Measurements from ENCODE around the gene DIPK2A. TPM values are rescaled to one million over a fixed set of nuclear protein-coding genes. Genes with fewer than 3 reads are reported as not detected.

The DIPK2A gene
- total RNA-seq, 1 experiment from 2014 or later, result 14.3 TPM

DNA sequence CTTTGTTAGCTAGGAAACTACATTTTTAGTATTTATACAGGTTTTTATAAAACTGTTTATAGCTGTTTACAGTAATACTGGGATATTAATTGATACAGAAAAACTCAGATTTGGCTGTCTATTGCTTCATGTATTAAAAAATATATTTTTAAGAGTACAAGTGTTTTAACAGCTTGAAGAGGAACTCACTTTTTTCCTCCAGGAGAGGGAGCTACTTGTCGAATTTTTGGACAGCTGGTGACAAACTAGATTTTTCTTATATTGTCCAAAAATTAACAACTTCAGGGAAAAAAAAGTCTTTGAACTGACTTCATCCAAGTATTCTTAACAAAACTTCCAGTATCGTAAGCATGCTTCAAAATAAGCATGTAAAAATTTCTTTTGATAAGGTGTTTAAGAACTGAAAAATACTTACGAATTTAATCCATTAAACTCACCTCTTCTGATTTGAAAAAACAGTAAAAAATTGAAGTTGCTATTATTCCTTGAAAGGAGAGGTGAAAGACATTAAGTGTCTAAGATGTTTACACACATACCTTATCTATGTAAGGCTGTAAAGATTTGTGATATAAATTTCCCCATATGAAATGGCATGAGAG, 4.0 kb downstream of the DIPK2A start:
- H3K27me3 ChIP-seq (ENCODE audit: control insufficient read depth, insufficient read depth, low read length), result no peaks in the 10 kb centered on the region
- no peak overlapping the region; the same call in 1 of the 2 replicates for H3K27ac ChIP-seq (ENCODE audit: low read length)
- peaks cover 13% of the 10 kb centered on the region for H3K4me1 ChIP-seq (ENCODE audit: control insufficient read depth, insufficient read depth, low read length)
- intact Hi-C loops (cut with micrococcal nuclease; ENCODE audit: unreplicated experiment), result loop anchor here (5.0 kb wide), 1 partner anchor 797 kb away; no protein-coding TSS in a partner anchor
- no peak overlapping the region for H3K4me3 ChIP-seq (ENCODE audit: low read depth in 2 of 2, low read length in 2 of 2)
- ChIA-PET CTCF (interaction anchor here (1.0 kb wide), 1 partner anchor 1792 kb away, joined by 3 read pairs; no protein-coding TSS in a partner anchor), POLR2A (no interaction called here)
- DNase-seq (ENCODE audit: low read depth, low spot score) (no peak), ATAC-seq (no peak)
- no peaks in the 10 kb centered on the region; the same call in 1 of the 2 replicates for H3K36me3 ChIP-seq (ENCODE audit: control insufficient read depth, insufficient read depth, low read length)
- TF ChIP-seq, protein P1, sequence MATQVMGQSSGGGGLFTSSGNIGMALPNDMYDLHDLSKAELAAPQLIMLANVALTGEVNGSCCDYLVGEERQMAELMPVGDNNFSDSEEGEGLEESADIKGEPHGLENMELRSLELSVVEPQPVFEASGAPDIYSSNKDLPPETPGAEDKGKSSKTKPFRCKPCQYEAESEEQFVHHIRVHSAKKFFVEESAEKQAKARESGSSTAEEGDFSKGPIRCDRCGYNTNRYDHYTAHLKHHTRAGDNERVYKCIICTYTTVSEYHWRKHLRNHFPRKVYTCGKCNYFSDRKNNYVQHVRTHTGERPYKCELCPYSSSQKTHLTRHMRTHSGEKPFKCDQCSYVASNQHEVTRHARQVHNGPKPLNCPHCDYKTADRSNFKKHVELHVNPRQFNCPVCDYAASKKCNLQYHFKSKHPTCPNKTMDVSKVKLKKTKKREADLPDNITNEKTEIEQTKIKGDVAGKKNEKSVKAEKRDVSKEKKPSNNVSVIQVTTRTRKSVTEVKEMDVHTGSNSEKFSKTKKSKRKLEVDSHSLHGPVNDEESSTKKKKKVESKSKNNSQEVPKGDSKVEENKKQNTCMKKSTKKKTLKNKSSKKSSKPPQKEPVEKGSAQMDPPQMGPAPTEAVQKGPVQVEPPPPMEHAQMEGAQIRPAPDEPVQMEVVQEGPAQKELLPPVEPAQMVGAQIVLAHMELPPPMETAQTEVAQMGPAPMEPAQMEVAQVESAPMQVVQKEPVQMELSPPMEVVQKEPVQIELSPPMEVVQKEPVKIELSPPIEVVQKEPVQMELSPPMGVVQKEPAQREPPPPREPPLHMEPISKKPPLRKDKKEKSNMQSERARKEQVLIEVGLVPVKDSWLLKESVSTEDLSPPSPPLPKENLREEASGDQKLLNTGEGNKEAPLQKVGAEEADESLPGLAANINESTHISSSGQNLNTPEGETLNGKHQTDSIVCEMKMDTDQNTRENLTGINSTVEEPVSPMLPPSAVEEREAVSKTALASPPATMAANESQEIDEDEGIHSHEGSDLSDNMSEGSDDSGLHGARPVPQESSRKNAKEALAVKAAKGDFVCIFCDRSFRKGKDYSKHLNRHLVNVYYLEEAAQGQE (IDR thresholded peaks at IDR 0.05; ENCODE audit: insufficient read depth in 1 of 2, low read depth in 2 of 2, low read length in 1 of 2), result no peak
- TF ChIP-seq, protein P2, sequence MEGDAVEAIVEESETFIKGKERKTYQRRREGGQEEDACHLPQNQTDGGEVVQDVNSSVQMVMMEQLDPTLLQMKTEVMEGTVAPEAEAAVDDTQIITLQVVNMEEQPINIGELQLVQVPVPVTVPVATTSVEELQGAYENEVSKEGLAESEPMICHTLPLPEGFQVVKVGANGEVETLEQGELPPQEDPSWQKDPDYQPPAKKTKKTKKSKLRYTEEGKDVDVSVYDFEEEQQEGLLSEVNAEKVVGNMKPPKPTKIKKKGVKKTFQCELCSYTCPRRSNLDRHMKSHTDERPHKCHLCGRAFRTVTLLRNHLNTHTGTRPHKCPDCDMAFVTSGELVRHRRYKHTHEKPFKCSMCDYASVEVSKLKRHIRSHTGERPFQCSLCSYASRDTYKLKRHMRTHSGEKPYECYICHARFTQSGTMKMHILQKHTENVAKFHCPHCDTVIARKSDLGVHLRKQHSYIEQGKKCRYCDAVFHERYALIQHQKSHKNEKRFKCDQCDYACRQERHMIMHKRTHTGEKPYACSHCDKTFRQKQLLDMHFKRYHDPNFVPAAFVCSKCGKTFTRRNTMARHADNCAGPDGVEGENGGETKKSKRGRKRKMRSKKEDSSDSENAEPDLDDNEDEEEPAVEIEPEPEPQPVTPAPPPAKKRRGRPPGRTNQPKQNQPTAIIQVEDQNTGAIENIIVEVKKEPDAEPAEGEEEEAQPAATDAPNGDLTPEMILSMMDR (IDR thresholded peaks at IDR 0.05), result peak; percentile 73; the same call in 1 of the 2 replicates
- TF ChIP-seq POLR2AphosphoS5 (IDR thresholded peaks at IDR 0.05; ENCODE audit: low read depth, low read length), result no peak
- no TSS peak for BruUV-seq (replicated peaks)
- in situ Hi-C loops (cut with HindIII; ENCODE audit: low pct_unique_long_range_greater_than_20kb, low sequenced_read_pairs), result no loop called here
- H3K9me3 ChIP-seq (ENCODE audit: control insufficient read depth, insufficient read depth, low read depth, low read length), result no peaks in the 10 kb centered on the region

DNA sequence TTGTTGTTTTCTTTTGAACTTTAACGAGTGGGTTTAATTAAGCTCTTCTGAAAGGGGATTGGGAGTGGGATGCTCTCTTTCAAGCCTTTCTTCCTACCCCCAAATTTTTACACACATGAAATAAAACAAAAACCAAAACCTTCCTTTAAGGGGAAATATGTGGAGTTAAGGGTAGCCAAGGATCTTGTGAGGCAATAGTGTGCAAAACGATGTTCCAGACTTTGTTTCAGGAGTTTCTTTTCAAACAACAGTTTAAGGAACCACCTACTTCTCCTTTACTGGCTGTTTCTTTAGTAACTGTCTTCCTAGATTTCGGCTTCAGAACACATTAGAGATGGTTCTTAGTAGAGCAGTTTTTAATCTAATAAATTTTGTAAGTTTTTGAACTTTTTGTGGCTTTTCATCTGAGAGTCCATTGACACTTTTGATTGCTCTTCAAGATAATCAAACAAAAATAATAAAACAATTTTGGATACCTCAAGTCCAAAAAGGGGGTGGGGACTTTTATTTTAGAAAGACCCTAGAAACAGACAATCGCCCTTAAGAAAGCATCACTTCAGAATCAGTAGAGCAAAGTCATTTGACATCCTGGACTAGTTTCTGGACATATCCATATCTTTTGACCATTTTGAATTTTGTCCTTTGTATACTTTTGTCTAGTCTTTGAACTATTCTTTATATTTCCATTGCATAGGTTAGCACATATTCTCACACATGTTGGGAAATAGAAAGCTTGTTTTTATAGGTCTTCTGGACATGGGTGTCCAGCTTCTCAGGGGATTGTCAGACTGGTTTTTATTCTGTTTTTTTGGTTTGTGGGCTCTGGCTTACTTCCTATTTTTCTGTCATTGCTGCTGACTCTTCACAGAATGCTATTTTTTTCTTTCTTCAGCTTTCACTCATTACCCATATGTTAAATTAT, 6.0 kb downstream of the DIPK2A start:
- BruUV-seq (replicated peaks), result no TSS peak

More for the DNA sequence above, 6.0 kb downstream of the DIPK2A start:
- no peak for TF ChIP-seq TCF7L2 (IDR thresholded peaks at IDR 0.05; ENCODE audit: low read depth, low read length)
- TF ChIP-seq, protein P1 (IDR thresholded peaks at IDR 0.05; ENCODE audit: insufficient read depth in 1 of 2, low read depth in 2 of 2, low read length in 1 of 2), result no peak
- TF ChIP-seq, protein P2 (IDR thresholded peaks at IDR 0.05), result no peak
- TF ChIP-seq POLR2AphosphoS5 (IDR thresholded peaks at IDR 0.05; ENCODE audit: low read depth, low read length), result no peak
- TF ChIP-seq SIN3A (IDR thresholded peaks at IDR 0.05; ENCODE audit: borderline replicate concordance, insufficient read depth, low read depth, low read length), result no peak
- no peaks in the 10 kb centered on the region for H3K9me3 ChIP-seq (ENCODE audit: control insufficient read depth, insufficient read depth, low read depth, low read length)
- peaks cover 13% of the 10 kb centered on the region for H3K4me1 ChIP-seq (ENCODE audit: control insufficient read depth, insufficient read depth, low read length)
- ATAC-seq (no peak), DNase-seq (ENCODE audit: low read depth, low spot score) (no peak)
- POLR2A ChIA-PET, result interaction anchor here (0.5 to 0.6 kb wide), 2 partner anchors 154 to 628 kb away, joined by 4 to 5 read pairs; no protein-coding TSS in a partner anchor
- H3K4me3 ChIP-seq (ENCODE audit: low read depth in 2 of 2, low read length in 2 of 2), result no peak overlapping the region
- in situ Hi-C loops (cut with HindIII; ENCODE audit: low pct_unique_long_range_greater_than_20kb, low sequenced_read_pairs), result no loop called here
- no peaks in the 10 kb centered on the region; the same call in 1 of the 2 replicates for H3K36me3 ChIP-seq (ENCODE audit: control insufficient read depth, insufficient read depth, low read length)
- no peaks in the 10 kb centered on the region for H3K27me3 ChIP-seq (ENCODE audit: control insufficient read depth, insufficient read depth, low read length)
- intact Hi-C loops (cut with micrococcal nuclease; ENCODE audit: unreplicated experiment), result loop anchor here (5.0 kb wide), 1 partner anchor 795 kb away; no protein-coding TSS in a partner anchor
- H3K27ac ChIP-seq (ENCODE audit: low read length), result peak overlapping the region; percentile 31; the same call in 1 of the 2 replicates
- CTCF ChIA-PET, result interaction anchor here (0.6 kb wide), 1 partner anchor 437 kb away, joined by 5 read pairs; no protein-coding TSS in a partner anchor

Measured in Panc1 (cell line).